AG04450 (cell line): ENCODE results near the gene VPS13D. TPM values are rescaled to one million over a fixed set of nuclear protein-coding genes. Genes with fewer than 3 reads are reported as not detected.

Experiments
- CTCF ChIA-PET: fragments of 300-600, 350-600 bp; formaldehyde crosslinking; extraction: SDS; loops from one replicate; lab custom pipeline; 2022; ENCODE audit warnings: antibody characterized with exemption, inconsistent platforms; lab: Charles Lee
- POLR2A ChIA-PET: fragments of 350-600 bp; formaldehyde crosslinking; extraction: SDS; loops from one replicate; lab custom pipeline; 2021; ENCODE audit warnings: antibody characterized with exemption, inconsistent platforms; lab: Yijun Ruan, JAX
- DNase-seq: peaks from one replicate; pipeline ENCODE4 v3.0.0-alpha.2; 2011; ENCODE audit warnings: low read depth, low spot score
- H3K27ac ChIP-seq: one replicate; pipeline ENCODE4 v1.5.1; 2012; ENCODE audit warnings: low read depth, low read length, control low read depth
- H3K27me3 ChIP-seq: one replicate; pipeline ENCODE4 v1.6.0; 2012; ENCODE audit warnings: low read length; ENCODE audit not compliant: control insufficient read depth, insufficient read depth
- H3K4me3 ChIP-seq: 2 replicates; pipeline ENCODE4 v1.5.1; 2011; ENCODE audit warnings: mild to moderate bottlenecking, low read depth, low read length, control low read depth
- H3K9me3 ChIP-seq: 2 replicates; pipeline ENCODE4 v1.5.1; 2012; ENCODE audit warnings: low read length; ENCODE audit not compliant: control insufficient read depth, insufficient read depth
- polyA plus RNA-seq: library from polyadenylated mRNA; depleted of rRNA; stranded (reverse); fragments of >200 nt; gene quantifications from 2 replicates; pipeline ENCODE4 v1.2.3, GENCODE V29; 2011
- TF ChIP-seq, protein P1 (sequence below): IDR thresholded peaks from 2 replicates; pipeline ENCODE4 v1.5.1; 2011; ENCODE audit warnings: low read depth, low read length, control low read depth, inconsistent platforms

VPS13D gene
- polyA plus RNA-seq, 1 experiment: 18.3 TPM

GRCh38 chr1:12333036-12333785 is 103.4 kb downstream of the VPS13D start:
- CTCF ChIA-PET: interaction anchor here (1.0 to 1.4 kb wide), 2 partner anchors 287 to 326 kb away, joined by 5 to 6 read pairs; no protein-coding TSS in a partner anchor
- Histone ChIP-seq H3K27me3 (no peaks in the 10 kb centered on the region), H3K27ac (no peak overlapping the region), H3K9me3 (no peaks in the 10 kb centered on the region), H3K4me3 (no peak overlapping the region)
- TF ChIP-seq, protein P1, sequence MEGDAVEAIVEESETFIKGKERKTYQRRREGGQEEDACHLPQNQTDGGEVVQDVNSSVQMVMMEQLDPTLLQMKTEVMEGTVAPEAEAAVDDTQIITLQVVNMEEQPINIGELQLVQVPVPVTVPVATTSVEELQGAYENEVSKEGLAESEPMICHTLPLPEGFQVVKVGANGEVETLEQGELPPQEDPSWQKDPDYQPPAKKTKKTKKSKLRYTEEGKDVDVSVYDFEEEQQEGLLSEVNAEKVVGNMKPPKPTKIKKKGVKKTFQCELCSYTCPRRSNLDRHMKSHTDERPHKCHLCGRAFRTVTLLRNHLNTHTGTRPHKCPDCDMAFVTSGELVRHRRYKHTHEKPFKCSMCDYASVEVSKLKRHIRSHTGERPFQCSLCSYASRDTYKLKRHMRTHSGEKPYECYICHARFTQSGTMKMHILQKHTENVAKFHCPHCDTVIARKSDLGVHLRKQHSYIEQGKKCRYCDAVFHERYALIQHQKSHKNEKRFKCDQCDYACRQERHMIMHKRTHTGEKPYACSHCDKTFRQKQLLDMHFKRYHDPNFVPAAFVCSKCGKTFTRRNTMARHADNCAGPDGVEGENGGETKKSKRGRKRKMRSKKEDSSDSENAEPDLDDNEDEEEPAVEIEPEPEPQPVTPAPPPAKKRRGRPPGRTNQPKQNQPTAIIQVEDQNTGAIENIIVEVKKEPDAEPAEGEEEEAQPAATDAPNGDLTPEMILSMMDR: no peak
- POLR2A ChIA-PET: no interaction called here
- DNase-seq: no peak

GRCh38 chr1:12335815-12336214 is 106.0 kb downstream of the VPS13D start:
- H3K9me3 ChIP-seq: no peaks in the 10 kb centered on the region
- CTCF ChIA-PET: no interaction called here
- POLR2A ChIA-PET: no interaction called here
- no peak for DNase-seq
- H3K4me3 ChIP-seq: no peak overlapping the region
- H3K27me3 ChIP-seq: no peaks in the 10 kb centered on the region
- TF ChIP-seq, protein P1: no peak
- H3K27ac ChIP-seq: no peak overlapping the region

DNA sequence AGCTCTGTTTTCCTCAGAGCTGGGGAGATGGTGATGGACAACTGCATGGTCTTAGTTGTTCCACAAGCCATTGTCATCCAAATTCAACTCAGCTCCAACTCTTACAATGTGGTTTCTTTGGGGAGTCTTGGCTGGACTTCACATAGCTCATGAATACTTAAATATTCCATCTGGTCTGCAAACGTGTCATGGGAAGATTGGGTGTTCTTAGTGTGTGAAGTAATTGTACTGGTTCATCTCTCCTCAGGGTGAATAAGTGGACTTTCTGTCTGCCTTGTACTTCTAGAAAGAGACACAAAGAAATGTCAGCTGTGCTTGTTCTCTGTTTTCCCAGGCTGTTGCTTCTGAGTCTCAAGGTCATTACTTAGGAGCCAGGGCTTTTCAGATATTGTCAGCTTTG is 106.6 kb downstream of the VPS13D start:
- no peak overlapping the region for H3K4me3 ChIP-seq
- POLR2A ChIA-PET: no interaction called here
- CTCF ChIA-PET: no interaction called here
- H3K27ac ChIP-seq: no peak overlapping the region
- DNase-seq: no peak
- H3K9me3 ChIP-seq: no peaks in the 10 kb centered on the region
- TF ChIP-seq, protein P1: no peak
- no peaks in the 10 kb centered on the region for H3K27me3 ChIP-seq

GRCh38 chr1:12338017-12338416 is 108.2 kb downstream of the VPS13D start:
- Histone ChIP-seq H3K27me3 (no peaks in the 10 kb centered on the region), H3K9me3 (no peaks in the 10 kb centered on the region), H3K4me3 (no peak overlapping the region), H3K27ac (no peak overlapping the region)
- CTCF ChIA-PET: no interaction called here
- POLR2A ChIA-PET: no interaction called here
- no peak for DNase-seq
- TF ChIP-seq, protein P1: no peak

GRCh38 chr1:12338823-12339222 is 109.0 kb downstream of the VPS13D start:
- TF ChIP-seq, protein P1: no peak
- H3K4me3 ChIP-seq: no peak overlapping the region
- H3K27ac ChIP-seq: no peak overlapping the region
- ChIA-PET POLR2A (interaction anchor here (1.0 kb wide), 1 partner anchor 279 kb away, joined by 13 read pairs; the partner anchor contains the start of gene DHRS3), CTCF (interaction anchor here (1.0 kb wide), 1 partner anchor 24 kb away, joined by 5 read pairs; no protein-coding TSS in a partner anchor)
- DNase-seq: no peak
- no peaks in the 10 kb centered on the region for H3K9me3 ChIP-seq
- H3K27me3 ChIP-seq: no peaks in the 10 kb centered on the region
